ENCODE results near the gene MSRB3. TPM values are rescaled to one million over a fixed set of nuclear protein-coding genes. Genes with fewer than 3 reads are reported as not detected.

Gene MSRB3
- total and polyA plus RNA-seq, 2 experiments from 2014 or later = 0.95 to 1.7 TPM

DNA sequence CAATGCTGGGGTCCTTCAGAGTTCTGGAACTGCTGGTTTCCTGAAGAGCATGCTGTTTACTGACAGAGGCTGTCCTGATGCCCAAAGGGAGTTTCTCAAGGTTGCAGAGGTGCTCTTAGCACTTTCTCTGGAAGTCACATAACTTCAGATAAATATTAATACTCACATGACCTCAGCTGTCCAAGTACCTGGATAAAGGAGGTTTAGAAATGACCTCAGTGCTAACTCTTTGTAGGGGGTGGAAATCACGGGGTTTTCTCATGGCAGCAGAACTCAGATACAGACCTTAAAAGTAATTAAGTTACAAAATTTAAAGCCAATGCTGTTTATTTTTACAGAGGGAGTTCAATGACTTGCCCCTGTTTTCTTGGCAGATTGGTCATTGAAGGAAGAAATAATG, 225.9 kb downstream of the MSRB3 start:
- H3K4me1 ChIP-seq (ENCODE audit: insufficient read depth) = no peaks in the 10 kb centered on the region
- DNase-seq (ENCODE audit: low spot score) = no peak
- no peak for TF ChIP-seq EZH2 (IDR thresholded peaks at IDR 0.05; ENCODE audit: low read depth, unreplicated experiment)
- TF ChIP-seq POLR2AphosphoS5 (IDR thresholded peaks at IDR 0.05; ENCODE audit: low read depth) = no peak
- no peak for TF ChIP-seq ZNF462 (CRISPR knock-in tag; IDR thresholded peaks at IDR 0.05)
- TF ChIP-seq, protein P1, sequence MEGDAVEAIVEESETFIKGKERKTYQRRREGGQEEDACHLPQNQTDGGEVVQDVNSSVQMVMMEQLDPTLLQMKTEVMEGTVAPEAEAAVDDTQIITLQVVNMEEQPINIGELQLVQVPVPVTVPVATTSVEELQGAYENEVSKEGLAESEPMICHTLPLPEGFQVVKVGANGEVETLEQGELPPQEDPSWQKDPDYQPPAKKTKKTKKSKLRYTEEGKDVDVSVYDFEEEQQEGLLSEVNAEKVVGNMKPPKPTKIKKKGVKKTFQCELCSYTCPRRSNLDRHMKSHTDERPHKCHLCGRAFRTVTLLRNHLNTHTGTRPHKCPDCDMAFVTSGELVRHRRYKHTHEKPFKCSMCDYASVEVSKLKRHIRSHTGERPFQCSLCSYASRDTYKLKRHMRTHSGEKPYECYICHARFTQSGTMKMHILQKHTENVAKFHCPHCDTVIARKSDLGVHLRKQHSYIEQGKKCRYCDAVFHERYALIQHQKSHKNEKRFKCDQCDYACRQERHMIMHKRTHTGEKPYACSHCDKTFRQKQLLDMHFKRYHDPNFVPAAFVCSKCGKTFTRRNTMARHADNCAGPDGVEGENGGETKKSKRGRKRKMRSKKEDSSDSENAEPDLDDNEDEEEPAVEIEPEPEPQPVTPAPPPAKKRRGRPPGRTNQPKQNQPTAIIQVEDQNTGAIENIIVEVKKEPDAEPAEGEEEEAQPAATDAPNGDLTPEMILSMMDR (conservative IDR thresholded peaks at IDR 0.05; ENCODE audit: low read depth in 2 of 2) = no peak
- TF ChIP-seq ZNF114 (CRISPR knock-in tag; IDR thresholded peaks at IDR 0.05) = no peak
- no peak for TF ChIP-seq EZH2phosphoT487 (IDR thresholded peaks at IDR 0.05; ENCODE audit: unreplicated experiment)
- no peak overlapping the region for H3K27ac ChIP-seq (ENCODE audit: low read depth)
- no peak overlapping the region for H2AFZ ChIP-seq
- no peak overlapping the region for H3K4me2 ChIP-seq
- H3K27me3 ChIP-seq (ENCODE audit: insufficient read depth) = no peaks in the 10 kb centered on the region
- Mint-ChIP-seq H3K9me3 (no peaks in the 10 kb centered on the region), H3K4me1 (0 out of 3 replicates have a peak, but pooled peaks cover 3% of the 10 kb centered on the region), H3K27ac (no peak overlapping the region), H3K36me3 (ENCODE audit: low read depth) (no peaks in the 10 kb centered on the region), H3K27me3 (ENCODE audit: insufficient read depth, low read depth, poor library complexity) (peaks cover 2% of the 10 kb centered on the region), H3K4me3 (no peak overlapping the region)
- no peak overlapping the region for H3K4me3 ChIP-seq
- H3K79me2 ChIP-seq (replicated peaks; ENCODE audit: insufficient read depth) = no peaks in the 10 kb centered on the region
- ATAC-seq = no peak
- H4K20me1 ChIP-seq (replicated peaks; ENCODE audit: insufficient read depth) = no peaks in the 10 kb centered on the region
- no peaks in the 10 kb centered on the region for H3K36me3 ChIP-seq (ENCODE audit: insufficient read depth)
- H3F3A ChIP-seq (replicated peaks; ENCODE audit: low read depth) = no peaks in the 10 kb centered on the region
- H3K9me2 ChIP-seq (ENCODE audit: insufficient read depth) = peaks cover 7% of the 10 kb centered on the region; the same call in 1 of the 2 replicates
